Measurements from ENCODE around the gene POLR3B.
"Not testable (repeated sequence)": the region's sequence is repeated elsewhere in the genome, so short reads cannot be mapped to it uniquely, and the experiment has no call there.

The POLR3B gene

DNA sequence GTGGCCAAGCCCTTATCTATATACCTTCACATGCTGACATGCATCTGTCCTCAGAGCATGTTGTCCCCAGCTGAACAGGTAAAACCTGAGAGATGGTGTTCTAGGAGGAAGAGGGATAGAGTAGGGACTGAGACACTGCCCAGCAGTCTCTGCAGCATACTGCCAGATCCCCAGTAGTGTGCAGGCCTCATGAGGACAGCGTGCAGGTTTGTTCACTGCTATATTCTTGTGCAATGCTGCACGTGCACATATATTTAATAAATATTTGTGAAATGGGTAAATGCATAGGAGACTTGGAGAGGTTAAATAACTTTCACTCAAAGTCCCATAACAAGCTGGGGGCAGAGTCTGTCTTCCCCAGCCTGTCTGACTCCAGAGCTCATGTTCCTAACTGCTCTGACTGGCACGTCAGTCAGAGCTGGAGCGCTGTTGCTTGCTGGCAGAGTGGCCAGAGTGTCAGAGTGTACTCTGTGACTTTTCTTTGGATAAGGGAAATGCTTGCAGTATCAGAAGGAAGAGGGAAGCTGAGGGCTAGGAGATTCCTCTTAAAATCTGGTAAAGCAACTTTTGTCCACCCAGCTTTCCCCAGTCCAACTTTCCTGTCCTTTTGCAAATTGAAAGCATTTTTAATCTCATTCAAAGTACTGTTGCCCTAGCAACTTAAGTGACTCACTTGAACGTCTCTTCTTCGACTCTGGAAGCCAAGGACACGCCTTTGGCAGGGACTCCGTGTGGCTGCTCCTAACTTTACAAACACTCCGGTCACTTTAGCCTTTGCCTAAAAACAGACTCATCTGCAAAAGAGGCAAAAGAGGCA, 14.9 kb upstream of the POLR3B start:
- peak; percentile 91 for DNase-seq (ENCODE audit: low read depth)

DNA sequence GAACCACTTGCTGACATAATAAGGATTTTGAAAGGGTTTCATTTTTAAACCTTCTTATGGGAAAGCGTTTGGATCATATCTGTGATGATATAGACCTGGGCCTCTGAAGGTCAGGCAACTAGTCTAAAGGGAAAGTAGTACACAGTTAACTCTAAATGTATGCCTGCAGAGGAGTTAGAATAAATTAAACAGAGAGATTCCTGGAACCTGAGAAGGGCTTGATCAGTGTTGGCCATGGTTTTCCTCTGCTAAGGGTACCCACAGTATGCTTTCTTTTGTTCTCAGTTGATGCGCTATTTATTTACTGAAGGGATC, 14.4 kb upstream of the POLR3B start:
- DNase-seq (ENCODE audit: low read depth): no peak

DNA sequence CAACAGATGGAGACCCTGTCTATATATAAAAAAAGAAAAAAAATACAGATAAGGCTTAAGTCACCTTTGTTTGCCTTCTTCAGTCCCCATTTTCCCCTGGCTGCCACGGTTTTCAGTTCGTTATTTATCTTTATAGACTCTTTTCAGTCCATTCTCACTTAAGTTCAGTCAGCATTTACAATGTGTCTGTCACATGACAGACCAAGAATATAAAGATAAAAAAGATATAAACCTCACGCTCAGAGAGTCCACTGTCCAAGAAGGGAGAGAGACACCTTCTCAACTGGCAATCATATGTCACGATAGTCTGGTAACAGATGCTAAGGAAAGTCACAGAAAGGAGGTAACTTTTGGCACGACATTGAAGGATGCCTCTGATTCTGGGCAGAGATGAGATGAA, 13.4 kb upstream of the POLR3B start:
- DNase-seq (ENCODE audit: low read depth): no peak

DNA sequence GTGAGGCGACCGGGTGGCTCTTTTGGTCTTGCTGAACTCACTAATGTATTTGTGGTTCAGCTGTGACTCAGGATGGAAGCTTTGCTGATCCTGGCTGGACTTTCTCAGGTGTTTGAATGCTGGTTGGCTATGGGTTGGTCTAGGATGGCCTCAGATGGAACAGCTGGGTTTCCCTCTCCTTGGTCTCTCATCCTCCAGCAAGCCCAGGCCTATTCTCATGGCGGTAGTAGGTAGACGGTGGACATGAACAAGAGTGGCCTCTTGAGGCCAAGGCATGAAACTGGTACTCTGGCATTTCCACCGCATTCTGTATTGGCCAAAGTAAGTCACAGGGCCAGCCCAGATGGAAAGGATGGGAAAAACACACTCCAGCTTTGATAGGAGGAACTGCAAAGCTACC, 11.8 kb upstream of the POLR3B start:
- DNase-seq (ENCODE audit: low read depth): no peak

DNA sequence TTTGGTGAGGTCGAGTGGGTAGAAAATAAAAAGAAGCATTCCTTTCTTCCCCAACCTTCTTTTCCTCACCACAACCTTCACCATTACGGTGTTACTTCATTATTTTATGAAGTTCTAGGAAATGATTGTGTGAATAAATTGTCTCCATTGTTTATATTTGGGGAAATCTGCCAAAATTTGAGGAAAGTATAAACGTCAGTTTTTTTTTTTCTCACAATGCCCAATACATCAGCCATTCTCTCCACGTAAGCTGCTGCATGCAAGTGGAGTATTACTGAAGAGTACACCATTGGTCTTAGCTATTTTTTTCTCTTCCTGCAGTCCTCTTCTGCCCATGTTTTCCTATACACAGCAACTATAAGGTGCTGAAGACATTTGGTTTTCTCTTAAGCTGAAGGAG, 9.1 kb upstream of the POLR3B start:
- no peak for DNase-seq (ENCODE audit: low read depth)

DNA sequence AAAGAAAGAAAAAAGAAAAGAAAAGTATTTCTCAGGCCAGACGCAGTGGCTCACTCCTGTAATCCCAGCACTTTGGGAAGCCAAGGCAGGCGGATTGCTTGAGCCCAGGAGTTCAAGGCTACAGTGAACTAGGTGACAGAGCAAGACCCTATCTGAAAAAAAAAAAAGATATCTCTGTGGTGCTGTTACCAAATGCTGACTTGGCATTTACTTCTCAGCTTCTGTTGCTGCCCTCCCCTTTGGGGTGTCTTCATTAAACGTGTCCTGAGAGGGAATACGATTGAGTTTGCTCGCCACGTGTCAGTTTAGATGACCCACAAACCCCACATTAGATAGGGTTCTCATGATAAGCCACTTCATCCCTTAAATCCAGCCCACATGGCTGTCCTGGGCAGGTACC, 4.4 kb upstream of the POLR3B start:
- DNase-seq (ENCODE audit: low read depth): no peak

DNA sequence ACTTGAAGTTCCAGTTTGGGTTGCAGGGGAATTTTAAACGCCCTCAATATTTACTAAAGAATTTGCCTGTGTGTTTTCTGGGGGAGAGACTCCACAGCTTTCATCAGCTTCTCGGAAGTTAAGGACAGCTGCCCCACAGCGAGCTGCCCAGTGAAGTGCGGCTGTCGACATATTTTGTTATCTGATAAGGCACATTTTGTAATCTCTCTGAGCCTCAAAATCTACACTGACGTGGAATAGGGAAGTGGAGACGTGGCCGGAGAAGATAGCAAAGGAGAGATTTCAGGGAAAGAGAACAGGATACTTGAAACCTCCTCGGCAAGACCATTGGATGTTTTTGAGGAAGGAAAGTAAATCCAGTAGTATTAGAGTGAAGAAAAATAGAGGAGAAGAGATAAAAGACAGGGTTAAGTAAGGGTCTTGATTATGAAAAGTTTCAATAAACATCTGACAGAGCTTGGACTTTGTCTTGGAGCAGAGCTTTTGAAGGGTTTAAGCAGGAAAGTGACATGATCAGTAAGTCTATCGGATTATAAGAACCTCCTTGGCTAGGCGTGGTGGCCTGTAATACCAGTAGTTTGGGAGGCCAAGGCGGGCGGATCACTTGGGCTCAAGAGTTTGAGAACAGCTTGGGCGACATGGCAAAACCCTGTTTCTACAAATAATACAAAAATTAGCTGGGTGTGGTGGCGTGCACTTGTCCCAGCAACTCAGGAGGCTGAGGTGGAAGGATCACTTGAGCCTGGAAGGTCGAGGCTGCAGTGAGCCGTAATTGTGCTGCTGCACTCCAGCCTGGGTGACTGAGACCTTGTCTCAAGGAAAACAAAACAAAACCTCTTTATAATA, 1.1 kb downstream of the POLR3B start:
- no peak for DNase-seq (ENCODE audit: low read depth)

DNA sequence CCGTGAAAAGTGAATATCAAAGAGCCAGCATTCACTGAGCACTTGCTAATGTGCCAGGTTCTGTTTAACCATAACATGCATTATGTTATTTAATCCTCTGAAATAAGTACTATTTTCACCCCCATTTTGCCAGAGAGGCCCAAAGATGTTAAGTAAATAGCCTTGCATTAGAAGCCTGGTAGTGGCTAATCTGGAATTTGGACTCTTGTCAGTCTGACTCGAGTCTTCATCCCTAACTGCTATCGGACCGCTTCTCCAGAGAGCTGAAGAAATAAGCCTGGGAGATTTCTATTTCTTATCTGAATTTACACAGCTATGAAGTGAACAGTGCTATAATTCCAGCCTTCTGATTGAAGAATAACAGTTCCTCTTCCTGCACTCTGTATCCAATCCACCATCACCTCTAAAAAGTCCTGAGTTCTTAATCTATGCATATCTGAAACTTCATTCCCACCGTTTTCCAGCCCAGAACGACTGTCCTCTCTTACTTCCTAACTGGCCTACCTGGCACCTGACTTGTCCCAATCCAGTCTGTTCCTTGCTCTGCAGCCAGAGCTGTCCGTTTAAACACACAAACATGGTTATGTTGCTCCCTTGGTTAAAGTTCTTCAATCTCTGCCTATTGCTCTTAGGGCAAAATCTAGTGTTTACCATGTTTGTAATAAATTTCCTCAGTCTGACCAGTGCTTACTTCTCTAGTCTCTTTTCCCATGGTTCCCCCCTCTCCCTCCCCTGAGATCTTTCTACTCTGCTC, 2.3 kb downstream of the POLR3B start:
- no peak for DNase-seq (ENCODE audit: low read depth)

DNA sequence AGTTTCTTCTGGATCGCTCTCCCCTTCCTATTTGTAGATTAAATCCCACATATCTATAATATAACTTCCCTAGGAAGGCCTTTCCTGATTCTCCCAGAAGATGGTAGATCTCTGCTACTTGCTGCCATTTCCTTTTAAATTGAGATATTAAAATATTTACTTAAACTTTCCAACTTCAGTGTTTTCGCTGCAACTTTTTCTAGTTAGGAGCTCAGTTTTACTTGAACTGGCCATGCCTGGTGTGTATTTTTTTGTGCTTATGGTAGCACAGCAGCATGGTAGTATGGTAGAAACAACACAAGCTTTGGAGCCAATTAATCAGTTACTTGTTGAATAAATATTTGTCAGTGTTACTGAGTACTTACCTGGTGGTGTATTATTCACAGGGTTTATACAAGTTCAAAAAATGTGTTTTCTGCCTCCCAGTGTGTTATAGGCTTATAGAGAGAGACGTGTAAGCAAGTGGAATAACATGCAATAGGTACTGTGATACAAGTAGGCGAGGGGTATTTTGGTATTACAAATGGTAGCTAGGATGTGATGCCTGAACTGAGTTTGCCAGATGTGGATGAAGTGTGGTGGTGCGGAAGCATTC, 2.9 kb downstream of the POLR3B start:
- no peak for DNase-seq (ENCODE audit: low read depth)

DNA sequence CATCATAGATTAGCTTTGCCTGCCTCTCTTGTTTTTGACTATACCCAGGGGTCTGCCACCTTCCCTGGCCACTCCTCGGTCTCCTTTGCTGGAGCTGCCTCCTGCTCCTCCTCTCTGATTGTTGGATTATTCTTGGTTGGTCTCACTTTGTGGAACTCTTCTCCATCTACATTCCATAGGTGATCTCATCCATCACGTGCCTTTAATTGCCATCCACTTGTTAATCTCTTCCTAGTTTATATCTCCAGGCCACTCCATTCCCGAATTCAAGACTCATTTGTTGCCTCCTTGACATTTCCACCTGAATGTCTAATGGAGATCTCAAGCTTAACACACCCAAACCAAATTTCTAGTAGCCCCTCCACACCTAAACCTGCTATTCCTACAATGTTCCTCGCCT, 5.4 kb downstream of the POLR3B start:
- no peak for DNase-seq (ENCODE audit: low read depth)

DNA sequence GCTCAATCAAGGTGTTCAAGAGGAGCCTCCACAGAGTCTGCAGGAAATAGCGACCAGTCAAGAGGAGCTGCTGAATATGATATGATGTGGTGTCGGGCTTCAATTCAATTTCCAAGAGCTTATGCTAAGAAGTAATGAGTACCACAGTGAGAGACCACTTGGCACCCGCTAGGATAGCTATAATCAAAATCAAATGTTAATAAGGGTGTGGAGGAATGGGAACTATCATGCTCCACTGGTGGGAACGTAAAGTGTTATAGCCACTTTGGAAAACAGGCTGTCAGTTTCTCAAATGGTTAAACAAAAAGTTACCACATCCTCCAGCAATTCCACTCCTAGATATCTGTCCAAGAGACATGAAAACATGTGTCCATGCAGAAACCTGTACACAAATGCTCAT, 6.7 kb downstream of the POLR3B start:
- no peak for DNase-seq (ENCODE audit: low read depth)

DNA sequence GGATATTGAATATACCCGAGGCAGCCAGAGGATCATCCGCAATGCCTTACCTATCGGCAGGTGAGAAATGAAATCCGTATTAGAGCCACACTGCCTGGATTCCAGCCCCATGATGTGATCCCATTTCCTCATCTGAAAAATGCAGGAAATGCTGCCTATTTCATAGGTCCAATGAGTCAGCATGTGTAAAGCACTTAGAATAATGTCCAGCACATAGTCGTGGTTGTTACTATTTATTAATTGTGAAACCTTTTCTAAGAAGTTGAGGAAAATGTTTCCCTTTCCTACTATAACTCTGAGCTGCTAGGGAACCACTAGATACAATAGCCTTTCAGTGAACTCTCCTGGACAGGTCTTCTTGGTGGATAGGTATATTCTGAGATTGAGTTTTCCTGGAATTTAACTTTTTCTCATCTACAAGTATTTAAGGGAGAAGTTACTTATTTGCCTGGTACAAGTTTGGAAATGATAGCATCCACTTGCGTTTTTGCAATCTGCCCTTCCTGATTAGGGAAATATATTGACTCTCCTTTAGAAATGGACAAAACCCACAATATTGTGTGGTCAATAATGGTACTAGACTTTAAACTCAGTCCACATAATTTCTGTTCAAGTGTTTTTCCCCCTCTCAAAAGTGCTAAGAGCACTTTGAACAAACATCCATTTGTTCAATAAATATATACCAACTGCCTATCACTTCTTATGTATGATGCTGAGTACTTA, 12.2 kb downstream of the POLR3B start:
- peak; percentile 33 for DNase-seq (ENCODE audit: low read depth)

DNA sequence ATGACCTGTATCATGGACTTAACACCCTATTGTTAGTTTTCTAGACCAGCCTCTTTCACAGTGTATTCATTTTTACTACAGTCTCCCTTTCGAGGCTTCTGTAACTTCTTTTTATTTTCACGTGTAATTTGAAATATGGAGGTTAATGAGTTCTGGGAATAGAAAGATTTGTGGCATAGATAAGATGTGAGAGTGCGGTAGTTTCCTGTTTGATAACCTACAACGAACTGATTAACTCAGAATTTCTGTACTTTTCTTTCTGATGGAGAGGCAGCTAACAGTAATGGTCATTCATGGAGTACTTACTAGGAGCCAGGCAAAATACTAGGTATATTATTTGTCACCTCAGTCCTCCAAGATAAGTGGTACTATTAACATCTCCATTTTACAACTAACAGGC, 21.2 kb downstream of the POLR3B start:
- DNase-seq (ENCODE audit: low read depth): no peak

DNA sequence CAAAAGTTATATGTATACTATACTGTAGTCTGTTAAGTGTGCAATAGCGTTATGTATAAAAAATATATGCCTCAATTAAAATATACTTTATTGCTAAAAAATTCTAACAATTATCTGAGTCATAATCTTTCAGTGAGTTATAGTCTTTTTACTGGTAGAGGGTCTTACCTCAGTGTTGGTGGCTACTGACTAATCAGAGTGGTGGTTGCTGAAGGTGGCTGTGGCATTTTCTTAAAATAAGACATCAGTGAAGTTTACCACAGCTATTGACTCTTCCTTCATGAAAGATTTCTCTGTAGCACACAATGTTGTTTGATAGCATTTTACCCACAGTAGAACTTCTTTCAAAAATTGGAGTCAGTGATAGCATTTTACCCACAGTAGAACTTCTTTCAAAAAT, 23.4 kb downstream of the POLR3B start:
- no peak for DNase-seq (ENCODE audit: low read depth)

DNA sequence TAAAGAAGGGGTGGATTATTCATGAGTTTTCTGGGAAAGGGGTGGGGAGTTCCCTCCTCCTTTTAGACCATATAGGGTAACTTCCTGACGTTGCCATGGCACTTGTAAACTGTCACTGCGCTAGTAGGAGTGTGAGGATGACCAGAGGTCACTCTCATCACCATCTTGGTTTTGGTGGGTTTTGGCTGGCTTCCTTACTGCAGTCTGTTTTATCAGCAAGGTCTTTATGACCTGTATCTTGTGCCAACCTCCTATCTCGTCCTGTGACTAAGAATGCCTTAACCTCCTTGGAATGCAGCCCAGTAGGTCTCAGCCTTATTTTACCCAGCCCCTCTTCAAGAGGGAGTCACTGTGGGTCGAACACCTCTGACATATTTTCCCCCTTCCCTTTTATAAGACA, 24.3 kb downstream of the POLR3B start:
- not testable (repeated sequence) for DNase-seq (ENCODE audit: low read depth)

DNA sequence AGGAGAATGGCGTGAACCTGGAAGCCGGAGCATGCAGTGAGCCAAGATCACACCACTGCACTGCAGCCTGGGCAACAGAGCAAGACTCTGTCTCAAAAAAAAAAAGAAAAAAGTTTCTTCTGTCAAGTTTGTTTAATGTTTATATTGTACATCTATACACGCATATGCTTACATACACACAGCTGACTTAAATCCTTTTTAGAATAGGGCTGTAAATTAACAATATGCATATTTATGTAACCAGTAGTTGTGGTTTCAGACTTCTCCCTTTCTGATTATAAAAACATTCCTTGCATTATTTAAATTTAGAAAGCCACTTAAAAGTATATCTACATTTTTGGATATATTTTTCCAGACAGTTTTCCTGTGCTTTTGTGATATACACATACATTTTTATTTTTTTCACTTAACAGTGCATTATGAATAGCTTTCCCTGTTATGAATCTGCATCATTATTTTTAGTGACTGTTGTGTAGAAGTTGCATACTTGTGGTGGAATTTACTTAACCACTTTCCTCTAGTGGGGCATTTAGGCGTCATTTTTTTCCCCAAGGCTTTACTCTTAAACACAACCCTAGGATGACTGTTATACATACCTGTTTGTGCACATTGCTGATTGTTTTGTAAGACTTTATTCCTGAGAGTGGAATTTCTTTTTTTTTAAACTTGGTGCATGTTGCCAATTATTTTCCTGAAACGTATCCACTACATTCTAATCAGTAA, 29.4 kb downstream of the POLR3B start:
- DNase-seq (ENCODE audit: low read depth): peak; percentile 20

DNA sequence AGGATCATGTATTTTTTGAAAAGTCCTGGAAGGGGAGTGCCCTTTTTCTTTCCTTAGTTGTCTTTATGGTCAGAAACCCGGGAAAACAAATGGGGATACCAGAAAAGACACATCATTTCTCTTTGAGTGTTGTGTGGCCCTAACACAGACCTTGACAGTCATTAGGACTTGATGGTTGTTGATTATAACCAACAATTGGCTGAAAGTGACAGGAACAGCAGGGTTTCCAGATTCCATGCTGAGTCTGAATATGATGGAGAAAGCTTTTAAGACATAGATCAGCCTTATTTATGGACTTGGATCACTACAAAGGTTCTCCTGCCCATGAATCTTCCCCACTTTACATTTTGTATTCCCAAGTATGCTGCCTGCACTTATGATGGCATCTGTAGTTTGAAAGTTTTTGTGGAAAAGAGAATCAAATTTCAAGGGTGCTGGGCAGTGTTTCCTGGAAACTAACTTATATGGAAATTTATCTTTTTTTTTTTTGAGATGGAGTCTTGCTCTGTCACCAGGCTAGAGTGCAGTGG, 30.4 kb downstream of the POLR3B start:
- no peak for DNase-seq (ENCODE audit: low read depth)

DNA sequence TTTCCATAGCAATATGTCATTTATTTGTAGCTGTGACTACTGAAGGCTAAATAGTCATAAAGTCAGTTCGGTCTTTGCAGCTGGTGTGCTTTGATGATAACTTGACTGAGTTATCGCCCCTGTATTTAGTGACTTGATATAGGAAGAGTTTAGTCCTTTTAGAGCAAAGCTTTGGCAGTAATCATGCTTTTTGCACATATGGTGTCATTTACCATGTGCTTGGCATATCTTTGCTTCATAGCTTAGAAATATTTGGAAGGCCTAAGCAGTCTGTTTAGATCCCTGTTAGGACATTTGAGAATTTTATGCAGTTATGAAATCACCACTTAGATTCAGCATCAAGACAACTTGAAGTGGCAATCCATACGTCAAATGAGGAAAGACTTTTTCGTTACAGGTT, 31.6 kb downstream of the POLR3B start:
- DNase-seq (ENCODE audit: low read depth): no peak

DNA sequence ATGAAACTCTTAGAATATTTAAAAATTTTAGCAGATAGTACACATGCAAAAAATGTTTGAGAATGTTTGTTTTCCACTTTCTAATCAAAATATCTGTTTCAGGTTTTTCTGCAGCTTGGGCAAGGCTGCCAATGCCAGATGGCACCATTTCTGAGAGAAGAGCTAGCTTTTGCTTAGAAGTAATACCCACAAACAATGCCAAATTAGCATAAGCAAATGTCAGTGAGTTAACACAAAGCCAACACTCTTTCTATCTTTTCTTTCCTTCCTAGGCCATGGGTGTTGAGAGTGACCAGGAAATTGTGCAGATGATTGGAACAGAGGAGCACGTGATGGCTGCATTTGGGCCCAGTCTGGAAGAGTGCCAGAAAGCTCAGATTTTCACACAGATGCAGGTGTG, 35.2 kb downstream of the POLR3B start:
- no peak for DNase-seq (ENCODE audit: low read depth)

DNA sequence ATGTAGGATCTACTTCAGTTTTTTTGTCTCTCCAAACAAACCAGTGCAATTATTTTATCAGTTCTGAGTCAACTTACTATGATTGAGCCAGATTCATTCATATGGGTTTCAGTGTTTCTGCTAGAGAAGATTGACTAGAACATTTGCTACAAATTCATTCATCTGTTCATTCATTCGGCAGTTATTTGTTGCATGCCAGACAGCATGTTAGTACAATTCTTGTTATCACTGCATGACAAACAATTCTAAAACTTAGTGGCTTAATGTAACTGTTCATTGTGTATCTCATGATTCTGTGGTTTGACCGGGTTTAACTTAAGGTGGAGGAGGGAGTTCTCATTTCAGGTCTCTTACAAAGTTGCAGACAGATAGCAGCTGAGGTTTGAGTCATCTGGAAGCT, 52.3 kb downstream of the POLR3B start:
- DNase-seq (ENCODE audit: low read depth): no peak

DNA sequence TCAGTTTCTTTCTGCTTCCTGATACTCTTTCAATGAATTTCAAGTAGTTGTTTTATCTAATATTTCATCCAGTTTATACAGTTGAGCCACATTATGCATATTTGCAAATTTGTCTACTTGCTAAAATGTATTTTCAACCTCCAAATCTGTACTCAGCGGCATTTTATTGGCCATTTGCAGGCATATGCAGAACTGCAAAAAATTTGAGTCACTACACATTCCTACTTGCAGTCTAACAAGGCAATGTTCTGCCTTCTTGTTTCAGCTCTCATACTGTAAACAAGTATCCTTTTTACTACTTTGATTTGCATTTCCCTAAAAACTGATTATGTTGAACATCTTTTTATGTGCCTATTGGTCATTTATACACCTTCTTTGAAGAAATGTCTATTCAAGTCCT, 55.0 kb downstream of the POLR3B start:
- DNase-seq (ENCODE audit: low read depth): no peak

All from stromal cell of bone marrow (primary cell).